HEK293 (cell line): ENCODE measurements around the gene TECTA.

Source experiments
- CTCF ChIA-PET: fragments of 350-600 bp; formaldehyde crosslinking; extraction: SDS; loops from one replicate; lab custom pipeline; 2021; ENCODE audit warnings: antibody characterized with exemption; lab: Yijun Ruan, JAX
- POLR2A ChIA-PET: fragments of 300-600 bp; formaldehyde crosslinking; extraction: SDS; loops from one replicate; lab custom pipeline; 2020; ENCODE audit warnings: antibody characterized with exemption, inconsistent platforms; lab: Yijun Ruan, JAX
- H3K27ac ChIP-seq: fragments of 200-500 bp; sonication (Bioruptor generic); 2 replicates; pipeline ENCODE4 v1.5.1; 2014; ENCODE audit warnings: low read depth, low read length, control low read depth, inconsistent platforms; ENCODE audit errors: extremely low read depth
- H3K36me3 ChIP-seq, 2 experiments: fragments of 200-500 bp in 1 of 2; sonication (Bioruptor generic) in 1 of 2; 1 replicate in 1 of 2; 2 replicates in 1 of 2; pipeline ENCODE4 v1.5.1; 2014 to 2017; ENCODE audit warnings: inconsistent platforms in 2 of 2, low read length in 2 of 2; ENCODE audit not compliant: control insufficient read depth in 2 of 2, insufficient read depth in 1 of 2
- H3K4me1 ChIP-seq: fragments of 200-500 bp; sonication (Bioruptor generic); 2 replicates; pipeline ENCODE4 v1.5.1; 2014; ENCODE audit warnings: mild to moderate bottlenecking, low read length, inconsistent platforms; ENCODE audit not compliant: control insufficient read depth, insufficient read depth
- H3K4me3 ChIP-seq: 2 replicates; pipeline ENCODE4 v1.5.1; 2011; ENCODE audit warnings: low read depth, mild to moderate bottlenecking, control low read depth, low read length, moderate library complexity
- H3K9me3 ChIP-seq: fragments of 200-500 bp; sonication (Bioruptor generic); 2 replicates; pipeline ENCODE4 v1.5.1; 2014; ENCODE audit warnings: low read depth, low read length, inconsistent platforms; ENCODE audit not compliant: control insufficient read depth, insufficient read depth
- BCL6B ChIP-seq: fragments of 450-650 bp; formaldehyde crosslinking; IDR thresholded peaks from 2 replicates; pipeline ENCODE4 v1.5.1; 2017; ENCODE audit warnings: missing biosample characterization, missing genetic modification characterization
- HOXA7 ChIP-seq: sonication (generic); formaldehyde crosslinking; IDR thresholded peaks from 2 replicates; pipeline ENCODE4 v1.8.1; 2022; ENCODE audit warnings: missing genetic modification reagents, borderline replicate concordance
- IKZF3 ChIP-seq: fragments of 450-650 bp; IDR thresholded peaks from 2 replicates; pipeline ENCODE4 v1.5.0; 2018; ENCODE audit warnings: missing biosample characterization, mild to moderate bottlenecking, missing genetic modification characterization, moderate library complexity
- KLF1 ChIP-seq: fragments of 450-650 bp; formaldehyde crosslinking; IDR thresholded peaks from 2 replicates; pipeline ENCODE4 v1.5.1; 2016; ENCODE audit warnings: missing biosample characterization, missing genetic modification characterization
- KLF8 ChIP-seq: fragments of 450-650 bp; formaldehyde crosslinking; IDR thresholded peaks from 2 replicates; pipeline ENCODE4 v1.5.1; 2016; ENCODE audit warnings: missing biosample characterization, missing genetic modification characterization
- PRDM1 ChIP-seq: fragments of 450-650 bp; formaldehyde crosslinking; IDR thresholded peaks from 2 replicates; pipeline ENCODE4; 2016; ENCODE audit warnings: missing biosample characterization, missing genetic modification characterization
- ZBTB11 ChIP-seq: fragments of 450-650 bp; formaldehyde crosslinking; conservative IDR thresholded peaks from 2 replicates; pipeline ENCODE4 v1.5.1; 2016; ENCODE audit warnings: low read depth, missing biosample characterization, missing genetic modification characterization
- ZFP3 ChIP-seq: fragments of 450-650 bp; formaldehyde crosslinking; IDR thresholded peaks from 2 replicates; pipeline ENCODE4 v1.5.1; 2016; ENCODE audit warnings: low read depth, missing biosample characterization, missing genetic modification characterization
- ZNF112 ChIP-seq: fragments of 450-650 bp; formaldehyde crosslinking; IDR thresholded peaks from 2 replicates; pipeline ENCODE4 v1.5.0; 2017; ENCODE audit warnings: missing biosample characterization, missing genetic modification characterization
- ZNF132 ChIP-seq: fragments of 450-650 bp; formaldehyde crosslinking; IDR thresholded peaks from 2 replicates; pipeline ENCODE4 v1.5.1; 2017; ENCODE audit warnings: missing biosample characterization, missing genetic modification characterization, borderline replicate concordance
- ZNF133 ChIP-seq: fragments of 450-650 bp; formaldehyde crosslinking; IDR thresholded peaks from 2 replicates; pipeline ENCODE4 v1.5.1; 2016; ENCODE audit warnings: missing biosample characterization, missing genetic modification characterization
- ZNF140 ChIP-seq: fragments of 450-650 bp; formaldehyde crosslinking; IDR thresholded peaks from 2 replicates; pipeline ENCODE4 v1.5.1; 2016; ENCODE audit warnings: missing biosample characterization, missing genetic modification characterization
- ZNF214 ChIP-seq: fragments of 450-650 bp; formaldehyde crosslinking; IDR thresholded peaks from 2 replicates; pipeline ENCODE4 v1.5.1; 2017; ENCODE audit warnings: missing biosample characterization, mild to moderate bottlenecking, missing genetic modification characterization, borderline replicate concordance
- ZNF274 ChIP-seq, 2 experiments: fragments of 200-500 bp in 1 of 2; fragments of 450-650 bp in 1 of 2; sonication (Bioruptor generic) in 1 of 2; formaldehyde crosslinking in 1 of 2; IDR thresholded peaks; 2 replicates each; pipeline versions ENCODE4 v1.5.1 to v1.6.1; 2014 to 2016; ENCODE audit warnings: borderline replicate concordance in 1 of 2, inconsistent platforms in 1 of 2, low read length in 1 of 2, missing biosample characterization in 1 of 2, missing genetic modification characterization in 1 of 2
- ZNF324 ChIP-seq: fragments of 450-650 bp; formaldehyde crosslinking; IDR thresholded peaks from 2 replicates; pipeline ENCODE4 v1.5.1; 2016; ENCODE audit warnings: missing biosample characterization, missing genetic modification characterization
- ZNF394 ChIP-seq: fragments of 450-650 bp; formaldehyde crosslinking; IDR thresholded peaks from 2 replicates; pipeline ENCODE4 v1.5.1; 2016; ENCODE audit warnings: missing biosample characterization, missing genetic modification characterization, mild to moderate bottlenecking, moderate library complexity, borderline replicate concordance
- ZNF423 ChIP-seq: fragments of 450-650 bp; formaldehyde crosslinking; IDR thresholded peaks from 2 replicates; pipeline ENCODE4 v1.5.1; 2016; ENCODE audit warnings: missing biosample characterization, missing genetic modification characterization
- ZNF48 ChIP-seq: fragments of 450-650 bp; formaldehyde crosslinking; IDR thresholded peaks from 2 replicates; pipeline ENCODE4 v1.5.1; 2016; ENCODE audit warnings: missing biosample characterization, missing genetic modification characterization
- ZNF510 ChIP-seq: fragments of 450-650 bp; formaldehyde crosslinking; IDR thresholded peaks from 2 replicates; pipeline ENCODE4 v1.5.1; 2018; ENCODE audit warnings: mild to moderate bottlenecking, missing genetic modification characterization, missing biosample characterization; ENCODE audit not compliant: insufficient replicate concordance
- ZNF558 ChIP-seq: fragments of 450-650 bp; formaldehyde crosslinking; IDR thresholded peaks from 2 replicates; pipeline ENCODE4 v1.5.1; 2016; ENCODE audit warnings: missing biosample characterization, missing genetic modification characterization
- ZNF560 ChIP-seq: fragments of 450-650 bp; formaldehyde crosslinking; IDR thresholded peaks from 2 replicates; pipeline ENCODE4 v1.5.1; 2017; ENCODE audit warnings: missing biosample characterization, missing genetic modification characterization, borderline replicate concordance
- ZNF626 ChIP-seq: fragments of 450-650 bp; sonication (Bioruptor Pico); formaldehyde crosslinking; IDR thresholded peaks from 2 replicates; pipeline ENCODE4 v1.5.1; 2018; ENCODE audit warnings: missing biosample characterization, missing genetic modification characterization, inconsistent platforms
- ZNF645 ChIP-seq: fragments of 450-650 bp; formaldehyde crosslinking; IDR thresholded peaks from 2 replicates; pipeline ENCODE4; 2016; ENCODE audit warnings: missing biosample characterization, missing genetic modification characterization
- ZNF837 ChIP-seq: fragments of 450-650 bp; formaldehyde crosslinking; IDR thresholded peaks from 2 replicates; pipeline ENCODE4 v1.5.1; 2016; ENCODE audit warnings: missing biosample characterization, missing genetic modification characterization
- ZNF843 ChIP-seq: fragments of 450-650 bp; formaldehyde crosslinking; IDR thresholded peaks from 2 replicates; pipeline ENCODE4 v1.5.1; 2016; ENCODE audit warnings: missing biosample characterization, missing genetic modification characterization
- ZSCAN30 ChIP-seq: fragments of 450-650 bp; IDR thresholded peaks from 2 replicates; pipeline ENCODE4 v1.5.1; 2018; ENCODE audit warnings: missing biosample characterization, mild to moderate bottlenecking, missing genetic modification characterization, moderate library complexity
- ZXDB ChIP-seq: fragments of 450-650 bp; formaldehyde crosslinking; IDR thresholded peaks from 2 replicates; pipeline ENCODE4 v1.5.1; 2016; ENCODE audit warnings: missing biosample characterization, missing genetic modification characterization

TECTA gene

GRCh38 chr11:121144723-121145122 is 43.7 kb downstream of the TECTA start:
- ChIA-PET POLR2A (no interaction called here), CTCF (interaction anchor here (1.3 kb wide), 1 partner anchor 50 kb away, joined by 3 read pairs; no protein-coding TSS in a partner anchor)
- TF ChIP-seq PRDM1 (no peak), KLF8 (tag by site-specific recombination) (no peak), ZNF140 (tag by site-specific recombination) (no peak), BCL6B (tag by site-specific recombination) (no peak), ZNF423 (tag by site-specific recombination) (no peak), ZNF132 (tag by site-specific recombination) (no peak), ZBTB11 (tag by site-specific recombination) (no peak), ZNF837 (tag by site-specific recombination) (no peak), ZNF112 (tag by site-specific recombination) (no peak), KLF1 (tag by site-specific recombination) (no peak), ZNF645 (no peak), ZSCAN30 (tag by site-specific recombination) (no peak), HOXA7 (CRISPR knock-in tag) (no peak), ZNF48 (tag by site-specific recombination) (no peak)
- H3K4me3 ChIP-seq = no peak overlapping the region
- H3K4me1 ChIP-seq = no peaks in the 10 kb centered on the region
- no peak overlapping the region for H3K27ac ChIP-seq
- H3K36me3 ChIP-seq = no peaks in the 10 kb centered on the region
- no peaks in the 10 kb centered on the region for H3K9me3 ChIP-seq

- CTCF ChIA-PET = interaction anchor here (0.7 to 1.3 kb wide), 2 partner anchors 49 to 812 kb away, joined by 3 read pairs; no protein-coding TSS in a partner anchor
- no peak for TF ChIP-seq ZFP3 (tag by site-specific recombination)
- TF ChIP-seq ZNF645 = no peak
- no peak for TF ChIP-seq ZNF626 (tag by site-specific recombination)
- TF ChIP-seq ZNF274 (IDR thresholded peaks at IDR 0.05; ENCODE audit: low read length) = no peak
- TF ChIP-seq ZNF274 (tag by site-specific recombination; IDR thresholded peaks at IDR 0.05; ENCODE audit: borderline replicate concordance) = no peak
- TF ChIP-seq ZNF558 (tag by site-specific recombination) = no peak
- no peak for TF ChIP-seq ZNF394 (tag by site-specific recombination)
- TF ChIP-seq BCL6B (tag by site-specific recombination) = no peak
- TF ChIP-seq ZNF214 (tag by site-specific recombination) = no peak
- no peak for TF ChIP-seq ZXDB (tag by site-specific recombination)
- TF ChIP-seq KLF1 (tag by site-specific recombination) = no peak
- no peak for TF ChIP-seq ZNF324 (tag by site-specific recombination)
- TF ChIP-seq ZNF560 (tag by site-specific recombination) = no peak
- TF ChIP-seq ZNF510 (tag by site-specific recombination) = no peak
- TF ChIP-seq ZNF843 = no peak
- no peak for TF ChIP-seq IKZF3 (tag by site-specific recombination)
- TF ChIP-seq ZNF133 = no peak
Measured at GRCh38 chr11:121145826-121146225, 44.8 kb downstream of the TECTA start.

More at GRCh38 chr11:121145826-121146225, 44.8 kb downstream of the TECTA start:
- POLR2A ChIA-PET = no interaction called here
- H3K27ac ChIP-seq = no peak overlapping the region
- H3K36me3 ChIP-seq = no peaks in the 10 kb centered on the region
- H3K4me3 ChIP-seq = no peak overlapping the region
- no peaks in the 10 kb centered on the region for H3K4me1 ChIP-seq
- H3K9me3 ChIP-seq = no peaks in the 10 kb centered on the region
